Stimulated activated CD4-positive, alpha-beta T cell treated with anti-CD3 and anti-CD28 coated beads, Interleukin-12 subunit alpha, Interleukin-12 subunit beta, amount 100 ng/mL, for 4 hours (primary cell): ENCODE measurements around the gene TESMIN.

Experiments
- DNase-seq: peaks from one replicate; pipeline ENCODE4 v3.0.0-alpha.2; 2020

TESMIN gene

GRCh38 chr11:68709062-68709461 is 42.3 kb downstream of the TESMIN start:
- DNase-seq, result no peak

- DNase-seq, result no peak
These were observed 43.8 kb downstream of the TESMIN start for GRCh38 chr11:68707527-68707926.

- no peak for DNase-seq
These were observed 46.4 kb downstream of the TESMIN start for GRCh38 chr11:68704887-68705286.

GRCh38 chr11:68698993-68699392 is 52.3 kb downstream of the TESMIN start:
- no peak for DNase-seq

GRCh38 chr11:68695531-68695930 is 55.8 kb downstream of the TESMIN start:
- no peak for DNase-seq

GRCh38 chr11:68694431-68695297 is 56.7 kb downstream of the TESMIN start:
- no peak for DNase-seq

GRCh38 chr11:68693484-68693882 is 57.8 kb downstream of the TESMIN start:
- DNase-seq, result no peak

GRCh38 chr11:68692871-68693483 is 58.3 kb downstream of the TESMIN start:
- no peak for DNase-seq

- no peak for DNase-seq
These were observed 59.2 kb downstream of the TESMIN start for GRCh38 chr11:68692115-68692514.

GRCh38 chr11:68691402-68691784 is 59.9 kb downstream of the TESMIN start:
- DNase-seq, result no peak

- no peak for DNase-seq
These were observed 60.5 kb downstream of the TESMIN start for GRCh38 chr11:68690671-68691401.

GRCh38 chr11:68689737-68690625 is 61.3 kb downstream of the TESMIN start:
- DNase-seq, result no peak

GRCh38 chr11:68688881-68689280 is 62.4 kb downstream of the TESMIN start:
- DNase-seq, result no peak

- no peak for DNase-seq
These were observed 63.3 kb downstream of the TESMIN start for GRCh38 chr11:68687986-68688385.

- no peak for DNase-seq
These were observed 64.0 kb downstream of the TESMIN start for GRCh38 chr11:68687311-68687710.

- DNase-seq, result no peak
These were observed 64.8 kb downstream of the TESMIN start for GRCh38 chr11:68686486-68686885.

- no peak for DNase-seq
These were observed 65.5 kb downstream of the TESMIN start for GRCh38 chr11:68685656-68686380.

GRCh38 chr11:68684385-68685356 is 66.6 kb downstream of the TESMIN start, which contains the start of gene GAL:
Gene GAL, plus strand, starts transcription at chr11:68684544. Its CDS starts 380 bp downstream, at chr11:68684924.
- DNase-seq, result no peak

- no peak for DNase-seq
These were observed 67.6 kb downstream of the TESMIN start for GRCh38 chr11:68683536-68684384.

- DNase-seq, result no peak
These were observed 68.2 kb downstream of the TESMIN start for GRCh38 chr11:68683121-68683520.
